GM12878 (cell line): ENCODE results near the gene CRTAP. TPM values are rescaled to one million over a fixed set of nuclear protein-coding genes. Genes with fewer than 3 reads are reported as not detected.

Experiments
- CHD4 ChIP-seq: fragments of 200-600 bp; sonication (generic); IDR thresholded peaks from 2 replicates; pipeline ENCODE4 v1.6.1; 2016; ENCODE audit warnings: mild to moderate bottlenecking
- IKZF1 ChIP-seq: fragments of 450-650 bp; conservative IDR thresholded peaks from 2 replicates; pipeline ENCODE4 v1.6.1; 2017; ENCODE audit warnings: antibody characterized with exemption, mild to moderate bottlenecking
- NKRF ChIP-seq: fragments of 450-650 bp; conservative IDR thresholded peaks from 2 replicates; pipeline ENCODE4 v1.6.1; 2017; ENCODE audit warnings: mild to moderate bottlenecking, moderate library complexity
- RAD21 ChIP-seq: IDR thresholded peaks from 2 replicates; pipeline ENCODE4 v1.6.1; 2011; ENCODE audit warnings: mild to moderate bottlenecking, low read depth, low read length, moderate library complexity; ENCODE audit not compliant: insufficient read depth
- SIX5 ChIP-seq: IDR thresholded peaks from 2 replicates; pipeline ENCODE4 v1.6.1; 2011; ENCODE audit warnings: mild to moderate bottlenecking, low read depth, low read length, moderate library complexity; ENCODE audit not compliant: severe bottlenecking
- SPI1 ChIP-seq: IDR thresholded peaks from 2 replicates; pipeline ENCODE4 v1.6.1; 2011; ENCODE audit warnings: low read depth, mild to moderate bottlenecking, low read length, moderate library complexity, borderline replicate concordance; ENCODE audit not compliant: insufficient read depth
- STAT1 ChIP-seq: fragments of 450-650 bp; conservative IDR thresholded peaks from 2 replicates; pipeline ENCODE4 v1.6.1; 2014; ENCODE audit warnings: antibody characterized with exemption, mild to moderate bottlenecking
- TCF7 ChIP-seq: IDR thresholded peaks from 2 replicates; pipeline ENCODE4 v1.6.1; 2014; ENCODE audit warnings: antibody characterized with exemption, borderline replicate concordance
- ZBED1 ChIP-seq: IDR thresholded peaks from 2 replicates; pipeline ENCODE4 v1.6.1; 2016; ENCODE audit warnings: borderline replicate concordance
- ZNF274 ChIP-seq: IDR thresholded peaks from one replicate; pipeline ENCODE4 v1.8.0; 2011; ENCODE audit not compliant: insufficient read length, insufficient read depth
- polyA plus RNA-seq, 11 experiments: library from polyadenylated mRNA; depleted of rRNA in 4 of 11; unstranded in 6 of 11; stranded (reverse) in 5 of 11; fragments of >200 nt; fragmentation: Nextera tagmentation in 4 of 11; fragmentation: Illumina TruSeq in 1 of 11; extraction: Ambion mirVana in 4 of 11; extraction: Trizol in 1 of 11; gene quantifications; 1 replicate in 1 of 11; 2 replicates in 10 of 11; pipeline versions ENCODE4 v1.2.1 to v1.2.3, GENCODE V29; 2011 to 2016; ENCODE audit warnings: inconsistent platforms in 2 of 11, missing spikeins in 2 of 11, low read depth in 1 of 11
- total RNA-seq, 4 experiments: library from RNA; depleted of rRNA in 3 of 4; stranded (reverse); fragments of >200 nt in 3 of 4; fragmentation: Illumina TruSeq in 1 of 4; extraction: Trizol in 1 of 4; gene quantifications; 2 replicates each; pipeline versions ENCODE4 v1.2.1 to v1.2.3, GENCODE V29; 2013 to 2021
- TF ChIP-seq, protein P1 (sequence below): fragments of 450-650 bp; IDR thresholded peaks from 2 replicates; pipeline ENCODE4 v1.6.1; 2017; ENCODE audit warnings: mild to moderate bottlenecking, moderate library complexity
- TF ChIP-seq, protein P2 (sequence below): IDR thresholded peaks from 2 replicates; pipeline ENCODE4 v1.6.1; 2012; ENCODE audit warnings: low read length, inconsistent platforms

The CRTAP gene
- total and polyA plus RNA-seq, 10 of the 15 experiments (the other 5 are each of a cell fraction or from before 2014, with no cell fraction given): 6.0 to 42.3 (median 23.3) TPM

DNA sequence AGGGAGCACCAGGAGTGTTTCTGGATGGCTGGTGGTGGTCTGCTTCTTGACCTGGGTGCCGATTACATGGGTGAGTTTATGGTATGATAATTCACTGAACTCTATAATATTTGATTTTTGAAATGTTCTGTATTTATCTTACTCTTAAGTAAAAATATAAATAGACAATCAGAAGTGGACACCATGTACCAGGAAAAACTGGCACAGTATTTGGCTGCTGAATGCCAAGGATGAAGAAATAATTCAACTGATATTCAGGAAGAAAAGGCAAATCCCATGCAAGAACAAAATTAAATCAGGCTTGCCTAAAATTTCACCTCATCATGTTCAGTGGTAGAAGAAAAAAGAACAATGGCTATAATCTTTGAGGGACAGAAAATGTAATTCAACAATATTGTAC, 51.6 kb downstream of the CRTAP start (continued):
- TF ChIP-seq, protein P1, sequence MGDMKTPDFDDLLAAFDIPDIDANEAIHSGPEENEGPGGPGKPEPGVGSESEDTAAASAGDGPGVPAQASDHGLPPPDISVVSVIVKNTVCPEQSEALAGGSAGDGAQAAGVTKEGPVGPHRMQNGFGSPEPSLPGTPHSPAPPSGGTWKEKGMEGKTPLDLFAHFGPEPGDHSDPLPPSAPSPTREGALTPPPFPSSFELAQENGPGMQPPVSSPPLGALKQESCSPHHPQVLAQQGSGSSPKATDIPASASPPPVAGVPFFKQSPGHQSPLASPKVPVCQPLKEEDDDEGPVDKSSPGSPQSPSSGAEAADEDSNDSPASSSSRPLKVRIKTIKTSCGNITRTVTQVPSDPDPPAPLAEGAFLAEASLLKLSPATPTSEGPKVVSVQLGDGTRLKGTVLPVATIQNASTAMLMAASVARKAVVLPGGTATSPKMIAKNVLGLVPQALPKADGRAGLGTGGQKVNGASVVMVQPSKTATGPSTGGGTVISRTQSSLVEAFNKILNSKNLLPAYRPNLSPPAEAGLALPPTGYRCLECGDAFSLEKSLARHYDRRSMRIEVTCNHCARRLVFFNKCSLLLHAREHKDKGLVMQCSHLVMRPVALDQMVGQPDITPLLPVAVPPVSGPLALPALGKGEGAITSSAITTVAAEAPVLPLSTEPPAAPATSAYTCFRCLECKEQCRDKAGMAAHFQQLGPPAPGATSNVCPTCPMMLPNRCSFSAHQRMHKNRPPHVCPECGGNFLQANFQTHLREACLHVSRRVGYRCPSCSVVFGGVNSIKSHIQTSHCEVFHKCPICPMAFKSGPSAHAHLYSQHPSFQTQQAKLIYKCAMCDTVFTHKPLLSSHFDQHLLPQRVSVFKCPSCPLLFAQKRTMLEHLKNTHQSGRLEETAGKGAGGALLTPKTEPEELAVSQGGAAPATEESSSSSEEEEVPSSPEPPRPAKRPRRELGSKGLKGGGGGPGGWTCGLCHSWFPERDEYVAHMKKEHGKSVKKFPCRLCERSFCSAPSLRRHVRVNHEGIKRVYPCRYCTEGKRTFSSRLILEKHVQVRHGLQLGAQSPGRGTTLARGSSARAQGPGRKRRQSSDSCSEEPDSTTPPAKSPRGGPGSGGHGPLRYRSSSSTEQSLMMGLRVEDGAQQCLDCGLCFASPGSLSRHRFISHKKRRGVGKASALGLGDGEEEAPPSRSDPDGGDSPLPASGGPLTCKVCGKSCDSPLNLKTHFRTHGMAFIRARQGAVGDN: no peak
- TF ChIP-seq ZBED1 (no peak), IKZF1 (no peak), STAT1 (no peak), TCF7 (no peak), RAD21 (no peak), CHD4 (no peak), NKRF (no peak), SIX5 (no peak), ZNF274 (no peak), SPI1 (no peak)
- TF ChIP-seq, protein P2, sequence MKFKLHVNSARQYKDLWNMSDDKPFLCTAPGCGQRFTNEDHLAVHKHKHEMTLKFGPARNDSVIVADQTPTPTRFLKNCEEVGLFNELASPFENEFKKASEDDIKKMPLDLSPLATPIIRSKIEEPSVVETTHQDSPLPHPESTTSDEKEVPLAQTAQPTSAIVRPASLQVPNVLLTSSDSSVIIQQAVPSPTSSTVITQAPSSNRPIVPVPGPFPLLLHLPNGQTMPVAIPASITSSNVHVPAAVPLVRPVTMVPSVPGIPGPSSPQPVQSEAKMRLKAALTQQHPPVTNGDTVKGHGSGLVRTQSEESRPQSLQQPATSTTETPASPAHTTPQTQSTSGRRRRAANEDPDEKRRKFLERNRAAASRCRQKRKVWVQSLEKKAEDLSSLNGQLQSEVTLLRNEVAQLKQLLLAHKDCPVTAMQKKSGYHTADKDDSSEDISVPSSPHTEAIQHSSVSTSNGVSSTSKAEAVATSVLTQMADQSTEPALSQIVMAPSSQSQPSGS: no peak
